ENCODE results near the gene KMT5B. TPM values are rescaled to one million over a fixed set of nuclear protein-coding genes. Genes with fewer than 3 reads are reported as not detected.

KMT5B gene
- total RNA-seq, 4 donors from 2014 or later: 27.2 to 40.5 (median 33.3) TPM

- Histone ChIP-seq H3K27ac (no peak overlapping the region), H3K36me3 (no peaks in the 10 kb centered on the region), H3K9me3 (no peaks in the 10 kb centered on the region), H3K4me1 (peaks cover 35% of the 10 kb centered on the region), H3K27me3 (no peaks in the 10 kb centered on the region), H3K4me3 (no peak overlapping the region)
- 85% methylated on average over 4 of the region's 4 CpGs for WGBS
- TF ChIP-seq EP300 (IDR thresholded peaks at IDR 0.05): no peak
- no peak for TF ChIP-seq POLR2AphosphoS5 (IDR thresholded peaks at IDR 0.05)
- TF ChIP-seq, protein P1, sequence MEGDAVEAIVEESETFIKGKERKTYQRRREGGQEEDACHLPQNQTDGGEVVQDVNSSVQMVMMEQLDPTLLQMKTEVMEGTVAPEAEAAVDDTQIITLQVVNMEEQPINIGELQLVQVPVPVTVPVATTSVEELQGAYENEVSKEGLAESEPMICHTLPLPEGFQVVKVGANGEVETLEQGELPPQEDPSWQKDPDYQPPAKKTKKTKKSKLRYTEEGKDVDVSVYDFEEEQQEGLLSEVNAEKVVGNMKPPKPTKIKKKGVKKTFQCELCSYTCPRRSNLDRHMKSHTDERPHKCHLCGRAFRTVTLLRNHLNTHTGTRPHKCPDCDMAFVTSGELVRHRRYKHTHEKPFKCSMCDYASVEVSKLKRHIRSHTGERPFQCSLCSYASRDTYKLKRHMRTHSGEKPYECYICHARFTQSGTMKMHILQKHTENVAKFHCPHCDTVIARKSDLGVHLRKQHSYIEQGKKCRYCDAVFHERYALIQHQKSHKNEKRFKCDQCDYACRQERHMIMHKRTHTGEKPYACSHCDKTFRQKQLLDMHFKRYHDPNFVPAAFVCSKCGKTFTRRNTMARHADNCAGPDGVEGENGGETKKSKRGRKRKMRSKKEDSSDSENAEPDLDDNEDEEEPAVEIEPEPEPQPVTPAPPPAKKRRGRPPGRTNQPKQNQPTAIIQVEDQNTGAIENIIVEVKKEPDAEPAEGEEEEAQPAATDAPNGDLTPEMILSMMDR (IDR thresholded peaks at IDR 0.05): no peak
- no peak for TF ChIP-seq POLR2A (IDR thresholded peaks at IDR 0.05)
- no peak for DNase-seq (ENCODE audit: low spot score in 2 of 2)
Measured at GRCh38 chr11:68201492-68201891, 11.6 kb downstream of the KMT5B start.

GRCh38 chr11:68200639-68201038 is 12.5 kb downstream of the KMT5B start:
- Histone ChIP-seq H3K27me3 (no peaks in the 10 kb centered on the region), H3K9me3 (no peaks in the 10 kb centered on the region), H3K4me3 (no peak overlapping the region), H3K27ac (no peak overlapping the region), H3K36me3 (no peaks in the 10 kb centered on the region), H3K4me1 (peaks cover 27% of the 10 kb centered on the region)
- 62% methylated on average over 3 of the region's 3 CpGs for WGBS
- TF ChIP-seq, protein P1 (IDR thresholded peaks at IDR 0.05): no peak
- TF ChIP-seq EP300 (IDR thresholded peaks at IDR 0.05) (no peak), POLR2A (IDR thresholded peaks at IDR 0.05) (no peak), POLR2AphosphoS5 (IDR thresholded peaks at IDR 0.05) (no peak)
- DNase-seq (ENCODE audit: low spot score in 2 of 2): no peak

DNA sequence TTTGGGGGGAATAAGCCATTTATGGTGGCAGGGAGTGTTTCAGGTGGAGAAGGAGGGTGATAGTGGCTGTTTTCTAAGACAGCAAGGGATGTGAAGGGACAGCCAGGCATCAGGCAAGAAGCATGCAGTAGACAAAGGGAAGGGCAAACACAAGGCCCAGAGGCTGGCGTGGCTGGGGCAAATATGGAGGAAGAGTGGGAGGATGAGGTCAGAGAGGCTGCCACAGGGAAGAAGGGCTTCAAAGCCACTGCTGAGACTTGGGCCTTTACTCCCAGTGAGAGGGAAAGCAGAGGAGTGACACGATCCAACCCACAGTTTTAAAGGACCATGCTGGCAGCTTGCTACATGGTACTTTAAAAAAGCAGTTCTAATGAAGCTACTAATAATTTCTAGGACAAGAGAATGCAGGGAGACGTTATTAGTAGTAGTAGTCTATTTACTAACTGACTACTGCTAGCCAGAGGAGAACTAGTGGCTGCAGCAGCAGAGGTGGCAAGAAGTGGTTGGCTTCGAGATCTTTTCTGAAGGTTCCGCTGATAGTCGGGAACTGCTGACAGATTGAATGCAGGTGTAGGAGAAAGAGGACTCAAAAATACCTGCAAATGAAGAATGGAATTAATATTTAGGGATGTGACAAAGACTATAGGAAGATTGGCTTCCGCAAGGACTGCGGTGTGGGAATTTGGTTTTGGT is 13.7 kb downstream of the KMT5B start:
- no peaks in the 10 kb centered on the region for H3K36me3 ChIP-seq
- peaks cover 22% of the 10 kb centered on the region for H3K4me1 ChIP-seq
- no peak overlapping the region for H3K27ac ChIP-seq
- no peak for DNase-seq (ENCODE audit: low spot score in 2 of 2)
- 82% methylated on average over 8 of the region's 8 CpGs for WGBS
- H3K9me3 ChIP-seq: no peaks in the 10 kb centered on the region
- H3K4me3 ChIP-seq: no peak overlapping the region
- TF ChIP-seq POLR2AphosphoS5 (IDR thresholded peaks at IDR 0.05) (no peak), POLR2A (IDR thresholded peaks at IDR 0.05) (no peak), EP300 (IDR thresholded peaks at IDR 0.05) (no peak)
- TF ChIP-seq, protein P1 (IDR thresholded peaks at IDR 0.05): no peak
- no peaks in the 10 kb centered on the region for H3K27me3 ChIP-seq

- no peaks in the 10 kb centered on the region for H3K27me3 ChIP-seq
- TF ChIP-seq, protein P1 (IDR thresholded peaks at IDR 0.05): no peak
- TF ChIP-seq POLR2A (IDR thresholded peaks at IDR 0.05): no peak
- TF ChIP-seq EP300 (IDR thresholded peaks at IDR 0.05): no peak
- TF ChIP-seq POLR2AphosphoS5 (IDR thresholded peaks at IDR 0.05): no peak
- DNase-seq (ENCODE audit: low spot score in 2 of 2): no peak
- no peaks in the 10 kb centered on the region for H3K9me3 ChIP-seq
- H3K27ac ChIP-seq: no peak overlapping the region
- H3K4me3 ChIP-seq: no peak overlapping the region
- no peaks in the 10 kb centered on the region for H3K36me3 ChIP-seq
- peaks cover 22% of the 10 kb centered on the region for H3K4me1 ChIP-seq
Measured at GRCh38 chr11:68196219-68196618, 16.9 kb downstream of the KMT5B start.

DNA sequence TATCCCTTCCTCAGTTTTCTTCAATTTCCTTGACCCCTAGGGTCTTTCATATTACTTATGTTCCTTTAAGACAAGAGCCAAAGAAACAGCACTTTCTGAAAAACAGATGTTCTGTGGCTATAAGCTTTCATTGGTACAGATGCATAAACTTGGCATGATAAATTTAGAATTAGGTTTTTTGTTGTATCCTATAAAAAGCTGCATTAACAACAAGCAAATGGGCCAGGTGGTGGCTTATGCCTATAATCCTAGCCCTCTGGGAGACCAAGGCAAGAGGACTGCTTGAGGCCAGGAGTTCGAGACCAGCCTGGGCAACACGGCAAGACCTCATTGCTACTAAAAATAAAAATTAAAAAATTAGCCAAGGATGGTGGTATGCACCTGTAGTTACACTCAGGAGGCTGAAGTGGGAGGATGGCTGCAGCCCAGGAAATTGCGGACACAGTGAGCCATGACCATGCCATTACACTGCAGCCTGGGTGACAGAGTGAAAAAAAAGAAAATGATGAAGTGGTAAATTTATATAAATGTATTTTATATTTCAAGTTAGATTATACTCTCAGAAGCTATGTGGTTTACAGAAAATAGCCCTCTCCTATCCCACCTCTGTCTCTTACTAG is 18.3 kb downstream of the KMT5B start:
- Histone ChIP-seq H3K4me1 (peaks cover 20% of the 10 kb centered on the region), H3K36me3 (no peaks in the 10 kb centered on the region), H3K9me3 (no peaks in the 10 kb centered on the region), H3K27me3 (no peaks in the 10 kb centered on the region), H3K27ac (no peak overlapping the region), H3K4me3 (no peak overlapping the region)
- WGBS: 89% methylated on average over 3 of the region's 3 CpGs
- DNase-seq (ENCODE audit: low spot score in 2 of 2): no peak
- TF ChIP-seq, protein P1 (IDR thresholded peaks at IDR 0.05): no peak
- TF ChIP-seq POLR2AphosphoS5 (IDR thresholded peaks at IDR 0.05): no peak
- no peak for TF ChIP-seq EP300 (IDR thresholded peaks at IDR 0.05)
- TF ChIP-seq POLR2A (IDR thresholded peaks at IDR 0.05): no peak
